KMS-11 (cell line): ENCODE measurements around the gene CSNK2B.

ENCODE experiments used
- H2AFZ ChIP-seq: fragments of 200-600 bp; sonication (generic); 2 replicates; pipeline ENCODE4 v1.6.1; 2016; ENCODE audit warnings: antibody characterized with exemption, mixed run types, low read depth
- H3K27ac ChIP-seq: fragments of 200-600 bp; sonication (generic); 2 replicates; pipeline ENCODE4 v1.6.1; 2016; ENCODE audit warnings: mild to moderate bottlenecking, mixed run types
- H3K27me3 ChIP-seq: fragments of 200-600 bp; sonication (generic); 2 replicates; pipeline ENCODE4 v1.6.1; 2017; ENCODE audit warnings: mild to moderate bottlenecking, low read depth, mixed run types, moderate library complexity; ENCODE audit not compliant: insufficient read depth
- H3K36me3 ChIP-seq: fragments of 200-600 bp; sonication (generic); 2 replicates; pipeline ENCODE4 v1.6.1; 2017; ENCODE audit warnings: mild to moderate bottlenecking, mixed run types; ENCODE audit not compliant: insufficient read depth
- H3K4me1 ChIP-seq: fragments of 200-600 bp; sonication (generic); 2 replicates; pipeline ENCODE4 v1.6.1; 2016; ENCODE audit warnings: mild to moderate bottlenecking, low read depth, mixed run types; ENCODE audit not compliant: poor library complexity, severe bottlenecking
- H3K4me2 ChIP-seq: fragments of 200-600 bp; sonication (generic); 2 replicates; pipeline ENCODE4 v1.7.0; 2016; ENCODE audit warnings: mild to moderate bottlenecking, mixed run types
- H3K4me3 ChIP-seq: fragments of 200-600 bp; sonication (generic); IDR thresholded peaks from 2 replicates; pipeline ENCODE4 v1.6.1; 2017; ENCODE audit warnings: low read depth, low read length, mixed read lengths; ENCODE audit not compliant: insufficient read depth
- H3K79me2 ChIP-seq: fragments of 200-600 bp; sonication (generic); 2 replicates; pipeline ENCODE4 v1.6.1; 2016; ENCODE audit warnings: low read depth, mixed run types; ENCODE audit not compliant: insufficient read depth
- H3K9ac ChIP-seq: fragments of 200-600 bp; sonication (generic); 2 replicates; pipeline ENCODE4 v1.6.1; 2016; ENCODE audit warnings: mild to moderate bottlenecking, mixed run types
- H4K20me1 ChIP-seq: fragments of 200-600 bp; sonication (generic); 2 replicates; pipeline ENCODE4 v1.6.1; 2016; ENCODE audit warnings: mild to moderate bottlenecking, mixed run types; ENCODE audit not compliant: insufficient read depth
- TF ChIP-seq, protein P1 (sequence below): fragments of 200-600 bp; sonication (generic); conservative IDR thresholded peaks from 2 replicates; pipeline ENCODE4 v1.6.1; 2017; ENCODE audit warnings: low read depth, mild to moderate bottlenecking, antibody characterized with exemption, low read length, moderate library complexity, mixed read lengths

Gene CSNK2B

DNA sequence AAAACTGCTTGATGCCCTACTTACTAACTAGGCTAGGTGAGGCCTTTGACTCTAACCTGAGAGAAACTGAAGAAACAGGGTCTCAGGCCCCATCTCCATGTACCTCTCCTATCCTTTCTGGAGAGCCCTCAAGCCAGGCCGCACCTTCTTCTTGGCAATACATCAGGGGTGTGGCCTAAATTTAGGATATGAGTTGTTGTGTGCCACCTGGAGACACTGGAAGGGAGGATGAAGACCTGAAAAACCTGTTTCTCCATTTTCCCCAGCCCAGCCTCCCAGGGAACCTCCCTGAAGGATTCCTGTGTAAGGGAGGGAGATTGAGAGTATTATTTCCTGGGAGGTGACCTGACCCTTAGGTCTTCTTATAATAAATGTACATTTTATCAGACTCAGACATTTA is 52.4 kb downstream of the CSNK2B start:
- Histone ChIP-seq H2AFZ (no peak overlapping the region), H3K4me3 (no peak overlapping the region)
- TF ChIP-seq, protein P1, sequence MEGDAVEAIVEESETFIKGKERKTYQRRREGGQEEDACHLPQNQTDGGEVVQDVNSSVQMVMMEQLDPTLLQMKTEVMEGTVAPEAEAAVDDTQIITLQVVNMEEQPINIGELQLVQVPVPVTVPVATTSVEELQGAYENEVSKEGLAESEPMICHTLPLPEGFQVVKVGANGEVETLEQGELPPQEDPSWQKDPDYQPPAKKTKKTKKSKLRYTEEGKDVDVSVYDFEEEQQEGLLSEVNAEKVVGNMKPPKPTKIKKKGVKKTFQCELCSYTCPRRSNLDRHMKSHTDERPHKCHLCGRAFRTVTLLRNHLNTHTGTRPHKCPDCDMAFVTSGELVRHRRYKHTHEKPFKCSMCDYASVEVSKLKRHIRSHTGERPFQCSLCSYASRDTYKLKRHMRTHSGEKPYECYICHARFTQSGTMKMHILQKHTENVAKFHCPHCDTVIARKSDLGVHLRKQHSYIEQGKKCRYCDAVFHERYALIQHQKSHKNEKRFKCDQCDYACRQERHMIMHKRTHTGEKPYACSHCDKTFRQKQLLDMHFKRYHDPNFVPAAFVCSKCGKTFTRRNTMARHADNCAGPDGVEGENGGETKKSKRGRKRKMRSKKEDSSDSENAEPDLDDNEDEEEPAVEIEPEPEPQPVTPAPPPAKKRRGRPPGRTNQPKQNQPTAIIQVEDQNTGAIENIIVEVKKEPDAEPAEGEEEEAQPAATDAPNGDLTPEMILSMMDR = no peak

DNA sequence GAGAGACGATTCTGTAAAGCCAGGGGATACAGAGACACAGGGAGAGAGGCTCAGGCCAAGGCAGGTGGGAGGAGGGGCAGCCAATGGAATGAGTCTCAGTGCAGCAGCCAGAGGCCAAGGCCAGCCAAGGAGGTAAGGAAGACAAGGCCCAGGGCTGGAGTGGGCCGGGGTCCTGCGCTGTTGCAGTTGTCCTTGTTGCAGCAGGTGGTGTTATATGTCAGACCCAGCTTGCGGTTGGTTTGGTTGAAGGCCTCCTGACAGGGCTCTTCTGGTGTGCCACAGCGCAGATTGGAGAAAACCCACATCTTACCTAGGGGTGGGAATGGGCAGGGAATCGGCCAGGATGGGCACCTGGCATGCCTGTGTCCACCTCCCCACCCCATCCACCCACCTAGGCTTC is 53.1 kb downstream of the CSNK2B start:
- Histone ChIP-seq H4K20me1 (no peaks in the 10 kb centered on the region), H3K9ac (no peak overlapping the region), H3K27me3 (no peaks in the 10 kb centered on the region; the same call in 1 of the 2 replicates), H3K79me2 (no peaks in the 10 kb centered on the region), H3K27ac (no peak overlapping the region), H3K4me1 (no peaks in the 10 kb centered on the region), H3K36me3 (no peaks in the 10 kb centered on the region), H3K4me2 (no peak overlapping the region), H2AFZ (no peak overlapping the region), H3K4me3 (no peak overlapping the region)
- TF ChIP-seq, protein P1 = no peak

More for the DNA sequence above, 52.4 kb downstream of the CSNK2B start:
- Histone ChIP-seq H3K79me2 (no peaks in the 10 kb centered on the region), H3K4me2 (no peak overlapping the region), H3K36me3 (no peaks in the 10 kb centered on the region), H3K27me3 (no peaks in the 10 kb centered on the region; the same call in 1 of the 2 replicates), H3K9ac (no peak overlapping the region), H4K20me1 (no peaks in the 10 kb centered on the region), H3K27ac (no peak overlapping the region), H3K4me1 (no peaks in the 10 kb centered on the region)
